Effector memory CD4-positive, alpha-beta T cell (primary cell): ENCODE measurements around the gene LSAMP.

Source experiments
- DNase-seq, 3 donors: peaks; one replicate each; pipeline ENCODE4 v3.0.0-alpha.2; 2020
- H3K27ac ChIP-seq: 2 replicates; pipeline ENCODE4 v1.7.0; 2013; ENCODE audit warnings: mild to moderate bottlenecking, low read length, moderate library complexity; ENCODE audit not compliant: insufficient read depth, poor library complexity, severe bottlenecking
- H3K27me3 ChIP-seq: replicated peaks from 2 replicates; pipeline ENCODE4 v1.7.0; 2013; ENCODE audit warnings: mild to moderate bottlenecking, low read length; ENCODE audit not compliant: insufficient read depth, control insufficient read depth, poor library complexity, severe bottlenecking
- H3K36me3 ChIP-seq: 2 replicates; pipeline ENCODE4 v1.7.0; 2013; ENCODE audit warnings: mild to moderate bottlenecking, low read length, moderate library complexity; ENCODE audit not compliant: control insufficient read depth, insufficient read depth
- H3K4me1 ChIP-seq: 2 replicates; pipeline ENCODE4 v1.7.0; 2013; ENCODE audit warnings: low read length, mild to moderate bottlenecking; ENCODE audit not compliant: control insufficient read depth, insufficient read depth, poor library complexity, severe bottlenecking
- H3K4me3 ChIP-seq: 2 replicates; pipeline ENCODE4 v1.7.0; 2013; ENCODE audit warnings: low read length, low read depth, mild to moderate bottlenecking; ENCODE audit not compliant: insufficient read depth, poor library complexity, severe bottlenecking
- H3K9me3 ChIP-seq: 2 replicates; pipeline ENCODE4 v1.7.0; 2013; ENCODE audit warnings: mild to moderate bottlenecking, low read length, moderate library complexity; ENCODE audit not compliant: control insufficient read depth

LSAMP gene

DNA sequence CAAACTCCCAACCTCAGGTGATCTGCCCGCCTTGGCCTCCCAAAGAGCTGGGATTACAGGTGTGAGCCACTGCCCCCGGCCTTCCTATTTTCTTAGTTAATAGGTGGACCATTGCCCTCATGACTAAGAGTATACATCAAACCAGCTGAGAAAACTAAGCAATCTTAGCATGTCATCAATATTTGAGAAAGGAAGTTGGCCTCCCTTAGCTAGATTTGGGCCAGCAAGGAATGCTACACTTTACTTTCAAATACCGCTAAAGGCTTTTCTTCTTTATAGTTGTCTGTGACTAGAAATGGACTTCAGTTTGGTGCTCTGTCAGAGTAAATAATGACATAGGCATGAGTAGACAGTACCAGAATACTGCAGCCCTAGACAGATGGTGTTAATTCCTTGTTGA, 622.7 kb downstream of the LSAMP start:
- H3K27ac ChIP-seq = no peak overlapping the region
- H3K9me3 ChIP-seq = no peaks in the 10 kb centered on the region
- DNase-seq = no peak
- no peaks in the 10 kb centered on the region for H3K36me3 ChIP-seq
- no peaks in the 10 kb centered on the region for H3K27me3 ChIP-seq
- H3K4me1 ChIP-seq = no peaks in the 10 kb centered on the region
- H3K4me3 ChIP-seq = no peak overlapping the region

GRCh38 chr3:115819785-115820384, 625.4 kb downstream of the LSAMP start:
- H3K27ac ChIP-seq = no peak overlapping the region
- H3K36me3 ChIP-seq = no peaks in the 10 kb centered on the region
- no peaks in the 10 kb centered on the region for H3K9me3 ChIP-seq
- no peaks in the 10 kb centered on the region for H3K4me1 ChIP-seq
- H3K4me3 ChIP-seq = no peak overlapping the region
- peak in 2 of 3 donors; percentile 29 for DNase-seq
- H3K27me3 ChIP-seq = no peaks in the 10 kb centered on the region

GRCh38 chr3:115814778-115815380, 630.4 kb downstream of the LSAMP start:
- Histone ChIP-seq H3K27me3 (no peaks in the 10 kb centered on the region), H3K9me3 (no peaks in the 10 kb centered on the region), H3K4me3 (no peak overlapping the region), H3K4me1 (no peaks in the 10 kb centered on the region), H3K36me3 (no peaks in the 10 kb centered on the region), H3K27ac (no peak overlapping the region)
- DNase-seq = peak; percentile 34 to 53 (median 35)

- Histone ChIP-seq H3K4me1 (no peaks in the 10 kb centered on the region), H3K36me3 (no peaks in the 10 kb centered on the region), H3K27ac (no peak overlapping the region), H3K9me3 (no peaks in the 10 kb centered on the region), H3K27me3 (no peaks in the 10 kb centered on the region), H3K4me3 (no peak overlapping the region)
- DNase-seq = no peak
Measured at GRCh38 chr3:115814006-115814405, 631.3 kb downstream of the LSAMP start.

DNA sequence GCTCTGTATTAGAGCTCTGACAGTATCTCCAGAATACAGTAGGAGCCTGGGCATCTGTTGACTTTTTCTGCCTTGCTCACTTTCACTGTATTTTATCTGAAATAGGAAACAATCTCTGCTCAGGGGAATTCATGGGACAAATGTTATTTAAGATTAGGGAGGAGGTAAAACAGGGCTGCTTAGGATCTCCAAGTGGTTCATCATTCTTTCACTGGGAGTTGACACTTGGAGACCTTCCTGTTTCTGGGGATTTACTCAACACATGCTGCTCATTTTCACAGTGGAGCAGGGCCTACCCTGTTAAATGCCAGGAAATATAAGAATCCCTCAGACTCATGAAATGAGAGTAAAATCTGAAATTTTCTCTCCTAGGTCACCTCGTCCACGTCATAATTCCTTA, 636.5 kb downstream of the LSAMP start:
- Histone ChIP-seq H3K36me3 (no peaks in the 10 kb centered on the region), H3K4me3 (no peak overlapping the region), H3K9me3 (no peaks in the 10 kb centered on the region), H3K4me1 (no peaks in the 10 kb centered on the region), H3K27me3 (no peaks in the 10 kb centered on the region), H3K27ac (no peak overlapping the region)
- DNase-seq = no peak

DNA sequence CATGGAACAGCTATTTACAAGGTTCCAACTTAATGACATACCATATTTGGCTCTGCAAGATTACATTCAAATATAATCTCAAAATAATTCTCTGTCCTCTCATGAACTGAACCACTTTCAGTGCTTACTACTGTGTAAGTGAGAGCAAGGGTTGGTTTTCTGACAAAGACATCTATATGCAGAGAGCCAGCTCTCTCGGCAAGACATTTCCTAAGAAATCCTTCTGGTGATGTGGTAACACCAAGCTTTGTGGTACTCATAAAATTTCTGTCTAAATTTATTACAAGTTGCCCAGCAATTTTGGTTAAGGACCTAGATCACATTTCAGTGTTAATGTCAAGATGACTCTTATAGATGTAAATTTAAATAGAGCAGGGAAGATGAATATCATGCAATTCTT, 637.0 kb downstream of the LSAMP start:
- Histone ChIP-seq H3K4me3 (no peak overlapping the region), H3K36me3 (no peaks in the 10 kb centered on the region), H3K27me3 (no peaks in the 10 kb centered on the region), H3K27ac (no peak overlapping the region), H3K4me1 (no peaks in the 10 kb centered on the region), H3K9me3 (no peaks in the 10 kb centered on the region)
- no peak for DNase-seq

DNA sequence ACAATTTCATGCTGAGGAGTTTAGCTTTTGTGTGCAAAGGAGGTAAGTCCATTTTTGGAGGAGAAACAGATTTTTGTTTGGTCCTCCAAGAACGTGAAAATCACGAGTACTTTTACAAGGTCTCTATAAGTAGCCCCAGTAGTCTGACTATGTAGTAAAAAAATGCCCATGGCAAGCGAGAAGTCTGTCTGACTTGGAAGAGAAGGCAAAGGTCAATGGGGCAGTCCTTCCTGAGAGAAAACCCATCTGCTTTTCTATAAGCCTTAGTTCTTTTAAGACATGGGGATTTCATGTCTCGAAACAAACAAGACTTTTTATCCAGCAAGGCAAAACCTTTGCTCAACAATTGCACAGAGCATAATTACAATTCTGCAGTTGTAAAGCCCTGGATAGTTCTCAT, 638.8 kb downstream of the LSAMP start:
- no peak for DNase-seq
- H3K27ac ChIP-seq = no peak overlapping the region
- H3K27me3 ChIP-seq = no peaks in the 10 kb centered on the region
- H3K4me1 ChIP-seq = no peaks in the 10 kb centered on the region
- H3K9me3 ChIP-seq = no peaks in the 10 kb centered on the region
- H3K36me3 ChIP-seq = no peaks in the 10 kb centered on the region
- no peak overlapping the region for H3K4me3 ChIP-seq

GRCh38 chr3:115805520-115805919, 639.8 kb downstream of the LSAMP start:
- no peak overlapping the region for H3K4me3 ChIP-seq
- no peaks in the 10 kb centered on the region for H3K4me1 ChIP-seq
- no peaks in the 10 kb centered on the region for H3K27me3 ChIP-seq
- H3K36me3 ChIP-seq = no peaks in the 10 kb centered on the region
- H3K27ac ChIP-seq = no peak overlapping the region
- no peak for DNase-seq
- no peaks in the 10 kb centered on the region for H3K9me3 ChIP-seq

DNA sequence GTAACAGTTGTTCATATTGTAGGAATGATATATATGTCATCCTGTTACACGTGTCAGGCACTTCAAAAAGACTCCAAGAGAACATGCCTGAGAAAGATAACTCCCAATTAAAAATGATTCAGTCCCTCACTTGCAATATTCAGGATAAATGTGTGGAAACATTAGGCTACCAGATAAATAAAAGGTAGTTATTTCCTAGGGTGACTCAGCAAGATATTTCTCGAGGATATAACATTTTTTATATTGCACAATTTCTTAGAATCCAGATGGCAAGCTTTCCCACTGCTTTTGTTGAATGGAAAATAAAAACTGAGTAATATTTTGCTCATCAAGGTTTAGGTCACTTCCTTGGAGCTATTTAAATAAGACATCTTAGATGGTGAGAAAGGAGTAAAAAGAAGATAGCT, 640.6 kb downstream of the LSAMP start:
- Histone ChIP-seq H3K36me3 (no peaks in the 10 kb centered on the region), H3K27me3 (no peaks in the 10 kb centered on the region), H3K27ac (no peak overlapping the region), H3K4me3 (no peak overlapping the region), H3K4me1 (no peaks in the 10 kb centered on the region), H3K9me3 (no peaks in the 10 kb centered on the region)
- DNase-seq = no peak

DNA sequence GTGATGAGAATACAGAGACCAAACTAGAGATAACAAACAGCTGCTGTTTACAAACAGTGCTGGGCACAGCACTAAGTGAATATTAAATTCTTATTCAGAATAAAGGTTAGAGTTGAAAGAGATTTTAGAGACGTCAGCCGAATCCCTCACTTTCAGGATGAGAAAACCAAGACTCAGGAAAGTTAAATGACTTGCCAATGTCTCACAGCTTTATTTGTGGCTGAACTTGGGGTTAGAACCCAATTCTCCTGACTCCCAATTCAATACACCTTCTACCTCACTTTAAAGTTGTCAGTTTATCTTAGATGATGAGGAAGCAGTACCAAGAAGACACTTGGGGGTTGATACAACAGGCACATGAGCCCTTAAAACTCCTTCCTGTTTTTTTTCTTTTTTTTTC, 641.1 kb downstream of the LSAMP start:
- Histone ChIP-seq H3K36me3 (no peaks in the 10 kb centered on the region), H3K4me3 (no peak overlapping the region), H3K9me3 (no peaks in the 10 kb centered on the region), H3K27ac (no peak overlapping the region), H3K4me1 (no peaks in the 10 kb centered on the region), H3K27me3 (no peaks in the 10 kb centered on the region)
- no peak for DNase-seq
